Kidney epithelial cell (primary cell): Measurements from ENCODE around the gene FARSA. TPM values are rescaled to one million over a fixed set of nuclear protein-coding genes. Genes with fewer than 3 reads are reported as not detected.
"Not testable (repeated sequence)": the region's sequence is repeated elsewhere in the genome, so short reads cannot be mapped to it uniquely, and the experiment has no call there.

Experiments
- DNase-seq: peaks from one replicate; pipeline ENCODE4 v3.0.0-alpha.2; 2010; ENCODE audit warnings: low read depth
- H3K27me3 ChIP-seq: 2 replicates; pipeline ENCODE4 v1.6.0; 2011; ENCODE audit warnings: low read length; ENCODE audit not compliant: control insufficient read depth, insufficient read depth
- H3K36me3 ChIP-seq: 2 replicates; pipeline ENCODE4 v1.5.1; 2011; ENCODE audit warnings: low read length; ENCODE audit not compliant: control insufficient read depth, insufficient read depth
- H3K4me3 ChIP-seq: 2 replicates; pipeline ENCODE4 v1.5.1; 2011; ENCODE audit warnings: low read depth, mild to moderate bottlenecking, control low read depth, low read length
- CTCF ChIP-seq: IDR thresholded peaks from 2 replicates; pipeline ENCODE4 v1.5.1; 2011; ENCODE audit warnings: mild to moderate bottlenecking, moderate library complexity, low read length, control low read depth, inconsistent platforms; ENCODE audit not compliant: insufficient read depth, poor library complexity, severe bottlenecking
- total RNA-seq: library from RNA; depleted of rRNA; stranded (reverse); fragments of >200 nt; gene quantifications from 2 replicates; pipeline ENCODE4 v1.2.3, GENCODE V29; 2015

Gene FARSA
- 90.6 and 93.7 TPM in 2 replicates for total RNA-seq

- peak; percentile 63 for DNase-seq
- Histone ChIP-seq H3K36me3 (no peaks in the 10 kb centered on the region), H3K4me3 (peak within 1 kb of the TSS; percentile 89), H3K27me3 (no peaks in the 10 kb centered on the region)
- TF ChIP-seq CTCF: no peak
These were observed at the start of gene FARSA for GRCh38 chr19:12933287-12934072. Gene FARSA (minus strand): TSS chr19:12933711. CDS start chr19:12933696, 15 bp downstream.

GRCh38 chr19:12983091-12983490, 49.6 kb upstream of the FARSA start:
- DNase-seq: no peak
- Histone ChIP-seq H3K36me3 (no peaks in the 10 kb centered on the region), H3K4me3 (peak overlapping the region; percentile 22), H3K27me3 (peaks cover 17% of the 10 kb centered on the region)
- no peak for TF ChIP-seq CTCF

GRCh38 chr19:12982648-12983047, 49.1 kb upstream of the FARSA start:
- H3K4me3 ChIP-seq: no peak overlapping the region
- no peak for DNase-seq
- H3K27me3 ChIP-seq: peaks cover 17% of the 10 kb centered on the region
- no peak for TF ChIP-seq CTCF
- H3K36me3 ChIP-seq: no peaks in the 10 kb centered on the region

GRCh38 chr19:12979974-12980373, 46.5 kb upstream of the FARSA start:
- Histone ChIP-seq H3K36me3 (no peaks in the 10 kb centered on the region), H3K27me3 (peaks cover 9% of the 10 kb centered on the region), H3K4me3 (no peak overlapping the region)
- no peak for DNase-seq
- no peak for TF ChIP-seq CTCF

- H3K36me3 ChIP-seq, DNase-seq, H3K4me3 ChIP-seq, H3K27me3 ChIP-seq: not testable (repeated sequence)
These were observed 42.6 kb upstream of the FARSA start for GRCh38 chr19:12976109-12976508.

- no peaks in the 10 kb centered on the region for H3K27me3 ChIP-seq
- DNase-seq: no peak
- no peak overlapping the region for H3K4me3 ChIP-seq
- H3K36me3 ChIP-seq: no peaks in the 10 kb centered on the region
- TF ChIP-seq CTCF: no peak
These were observed 41.8 kb upstream of the FARSA start for GRCh38 chr19:12975221-12975741.
